Raji (cell line): ENCODE data around the gene POLD4.
A peak's percentile ranks its signal among the peaks of the same experiment; 100 is the strongest.

Experiments
- POLR2A ChIP-seq: IDR thresholded peaks from 2 replicates; pipeline ENCODE4 v1.6.1; 2011; ENCODE audit warnings: low read depth, low read length, control low read depth; ENCODE audit not compliant: insufficient read depth

Gene POLD4

GRCh38 chr11:67375320-67376055 is 22.1 kb upstream of the POLD4 start:
- no peak for TF ChIP-seq POLR2A

GRCh38 chr11:67374571-67375281 is 21.4 kb upstream of the POLD4 start:
- TF ChIP-seq POLR2A: no peak

GRCh38 chr11:67373648-67374570 is 20.6 kb upstream of the POLD4 start:
- TF ChIP-seq POLR2A: 0 out of 2 replicates have a peak, but pooled peaks have one; percentile 20

- TF ChIP-seq POLR2A: peak; percentile 29; the same call in 1 of the 2 replicates
These were observed 19.8 kb upstream of the POLD4 start, which contains the start of gene CLCF1 for GRCh38 chr11:67372993-67373647. Gene CLCF1 (minus strand): TSS chr11:67373598. CDS start chr11:67373539, 59 bp downstream.

- TF ChIP-seq POLR2A: 0 out of 2 replicates have a peak, but pooled peaks have one; percentile 23
These were observed 19.1 kb upstream of the POLD4 start for GRCh38 chr11:67372321-67372992.

GRCh38 chr11:67371911-67372320 is 18.6 kb upstream of the POLD4 start:
- TF ChIP-seq POLR2A: no peak

- 0 out of 2 replicates have a peak, but pooled peaks have one; percentile 20 for TF ChIP-seq POLR2A
These were observed 18.0 kb upstream of the POLD4 start for GRCh38 chr11:67371189-67371910.

- no peak for TF ChIP-seq POLR2A
These were observed 17.2 kb upstream of the POLD4 start for GRCh38 chr11:67370351-67371076.

- TF ChIP-seq POLR2A: no peak
These were observed 16.5 kb upstream of the POLD4 start for GRCh38 chr11:67369801-67370284.

- no peak for TF ChIP-seq POLR2A
These were observed 15.9 kb upstream of the POLD4 start for GRCh38 chr11:67369275-67369674.

GRCh38 chr11:67368621-67369020 is 15.3 kb upstream of the POLD4 start:
- TF ChIP-seq POLR2A: no peak

GRCh38 chr11:67367761-67368227 is 14.4 kb upstream of the POLD4 start:
- TF ChIP-seq POLR2A: no peak
